T-cell (primary cell): ENCODE data around the gene TBC1D16. TPM values are rescaled to one million over a fixed set of nuclear protein-coding genes. Genes with fewer than 3 reads are reported as not detected.

Experiments
- ATAC-seq, 4 experiments: fragments of 200-7000 bp in 3 of 4; fragments of 150-1000 bp in 1 of 4; cut with Tn5 transposase; replicated peaks in 1 of 4; 1 replicate in 3 of 4; 2 replicates in 1 of 4; pipeline ENCODE4 v1.10.0; 2021; ENCODE audit warnings: moderate library complexity in 3 of 4, mild to moderate bottlenecking in 2 of 4, moderate number of reproducible peaks in 1 of 4
- CTCF ChIA-PET, 2 donors: fragments of 300-600 bp; sonication (Branson Sonifier 250); formaldehyde crosslinking; loops; one replicate each; lab custom pipeline; 2022; ENCODE audit warnings: antibody characterized with exemption in 2 of 2; lab: Charles Lee
- POLR2A ChIA-PET, 2 donors: fragments of 300-600 bp; sonication (Branson Sonifier 250); formaldehyde crosslinking; loops; one replicate each; lab custom pipeline; 2022; ENCODE audit warnings: antibody characterized with exemption in 2 of 2; lab: Charles Lee
- DNase-seq, 35 experiments: peaks; one replicate each; pipeline versions ENCODE4 v3.0.0 to v3.0.0-alpha.2; 2013 to 2023
- H3K27ac ChIP-seq: one replicate; pipeline ENCODE4 v1.5.1; 2013; ENCODE audit warnings: low read length
- H3K27me3 ChIP-seq, 2 experiments: replicated peaks in 1 of 2; 1 replicate in 1 of 2; 2 replicates in 1 of 2; pipeline versions ENCODE4 v1.6.1 to v1.7.0; 2013; ENCODE audit warnings: low read length in 1 of 2, mixed read lengths in 1 of 2; ENCODE audit not compliant: control insufficient read depth in 2 of 2, insufficient read depth in 2 of 2; ENCODE audit errors: extremely low read depth in 1 of 2
- H3K36me3 ChIP-seq, 2 donors: 1 replicate in 1 of 2; 2 replicates in 1 of 2; pipeline versions ENCODE4 v1.6.1 to v1.7.0; 2013; ENCODE audit warnings: low read length in 1 of 2; ENCODE audit not compliant: control insufficient read depth in 2 of 2, insufficient read depth in 1 of 2; ENCODE audit errors: extremely low read depth in 1 of 2
- H3K4me1 ChIP-seq, 2 experiments: 1 replicate in 1 of 2; 2 replicates in 1 of 2; pipeline versions ENCODE4 v1.6.1 to v1.7.0; 2013; ENCODE audit warnings: low read length in 2 of 2, mixed read lengths in 1 of 2; ENCODE audit not compliant: insufficient read depth in 2 of 2, control insufficient read depth in 1 of 2; ENCODE audit errors: extremely low read depth in 1 of 2
- H3K4me3 ChIP-seq, 2 donors: 1 replicate in 1 of 2; 2 replicates in 1 of 2; pipeline versions ENCODE4 v1.5.1 to v1.7.0; 2013; ENCODE audit warnings: mild to moderate bottlenecking in 2 of 2, low read length in 1 of 2, moderate library complexity in 1 of 2; ENCODE audit not compliant: control insufficient read depth in 1 of 2; ENCODE audit errors: extremely low read depth in 1 of 2
- H3K9me3 ChIP-seq: 2 replicates; pipeline ENCODE4 v1.7.0; 2013
- H3K27ac Mint-ChIP-seq, 2 donors: one replicate each; pipeline ENCODE4 v1.8.0; 2020 to 2021; ENCODE audit warnings: mild to moderate bottlenecking in 2 of 2, mixed read lengths in 2 of 2
- H3K27me3 Mint-ChIP-seq, 2 donors: one replicate each; pipeline ENCODE4 v1.8.0; 2021 to 2022; ENCODE audit warnings: mixed read lengths in 2 of 2
- H3K36me3 Mint-ChIP-seq: one replicate; pipeline ENCODE4 v1.8.0; 2021; ENCODE audit warnings: mixed read lengths
- H3K4me1 Mint-ChIP-seq, 3 donors: one replicate each; pipeline ENCODE4 v1.8.0; 2020 to 2022; ENCODE audit warnings: mixed read lengths in 3 of 3, mild to moderate bottlenecking in 1 of 3
- H3K4me3 Mint-ChIP-seq, 3 donors: one replicate each; pipeline ENCODE4 v1.8.0; 2020 to 2022; ENCODE audit warnings: mild to moderate bottlenecking in 3 of 3, mixed read lengths in 3 of 3, moderate library complexity in 3 of 3
- H3K9me3 Mint-ChIP-seq, 3 donors: one replicate each; pipeline ENCODE4 v1.8.0; 2020 to 2022; ENCODE audit warnings: mixed read lengths in 3 of 3
- WGBS: methylation state at CpG from one replicate; pipeline ENCODE4 v1.1.5; 2013; ENCODE audit warnings: missing lambda C conversion rate; ENCODE audit not compliant: insufficient coverage; 5-methylcytosine and 5-hydroxymethylcytosine counted together
- total RNA-seq, 35 experiments: library from RNA in 6 of 35; stranded (reverse) in 6 of 35; fragments of 120-200 nt in 1 of 35; gene quantifications; one replicate each; pipeline versions ENCODE4 v1.2.1 to v1.2.4 and lab custom pipeline; 2013 to 2026

Gene TBC1D16
- total RNA-seq, 5 donors from 2014 or later (not counting 1 experiment from before 2014, with no cell fraction given), result 1.9 to 6.1 (median 3.4) TPM

- Histone ChIP-seq H3K4me3 (no peak overlapping the region), H3K9me3 (no peaks in the 10 kb centered on the region), H3K27me3 (peaks cover 0 to 71% of the 10 kb centered on the region in 2 experiments), H3K36me3 (no peaks in the 10 kb centered on the region), H3K4me1 (peaks cover 2 to 53% of the 10 kb centered on the region in 2 experiments), H3K27ac (no peak overlapping the region)
- H3K9me3 Mint-ChIP-seq, result no peaks in the 10 kb centered on the region
- no peak overlapping the region for H3K4me3 Mint-ChIP-seq
- H3K27ac Mint-ChIP-seq, result no peak overlapping the region
- ChIA-PET POLR2A (no interaction called here), CTCF (no interaction called here)
- no peaks in the 10 kb centered on the region for H3K36me3 Mint-ChIP-seq
- DNase-seq, result peak in 16 of 35 experiments; percentile 12 to 40 (median 24)
- ATAC-seq, result peak in 1 of 4 experiments; percentile 35
- peaks cover 0 to 37% (median 0%) of the 10 kb centered on the region in 3 donors for H3K4me1 Mint-ChIP-seq
- H3K27me3 Mint-ChIP-seq, result peaks cover 9 to 20% of the 10 kb centered on the region in 2 donors
- 68% methylated on average over 16 of the region's 16 CpGs for WGBS
Observed at GRCh38 chr17:79923974-79924638, 111.6 kb downstream of the TBC1D16 start.

DNA sequence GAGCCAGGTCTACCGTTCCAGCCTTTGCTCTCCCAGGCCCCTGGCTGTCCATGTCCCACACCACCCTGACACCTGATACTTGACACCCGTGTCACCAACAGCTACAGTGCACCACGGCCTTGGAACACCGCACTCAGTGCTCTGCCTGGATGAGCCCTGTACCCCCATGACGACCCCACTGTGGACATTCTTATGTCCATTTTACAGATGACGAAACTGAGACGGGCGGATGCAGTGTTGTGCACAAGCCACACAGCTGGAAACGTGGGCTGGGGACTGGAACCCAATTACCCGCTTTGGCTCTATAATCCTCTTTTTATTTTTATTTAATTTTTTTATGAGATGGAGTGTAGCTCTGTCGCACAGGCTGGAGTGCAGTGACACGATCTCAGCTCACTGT, 112.9 kb downstream of the TBC1D16 start:
- Mint-ChIP-seq H3K36me3 (no peaks in the 10 kb centered on the region), H3K27ac (no peak overlapping the region), H3K4me1 (peaks cover 0 to 28% (median 0%) of the 10 kb centered on the region in 3 donors), H3K4me3 (no peak overlapping the region), H3K27me3 (peaks cover 0 to 8% of the 10 kb centered on the region in 2 donors), H3K9me3 (no peaks in the 10 kb centered on the region)
- ChIA-PET POLR2A (no interaction called here), CTCF (no interaction called here)
- WGBS, result 86% methylated on average over 8 of the region's 12 CpGs
- no peak overlapping the region for H3K4me3 ChIP-seq
- peaks cover 2 to 41% of the 10 kb centered on the region in 2 experiments for H3K4me1 ChIP-seq
- DNase-seq (no peak), ATAC-seq (no peak)
- no peak overlapping the region for H3K27ac ChIP-seq
- H3K27me3 ChIP-seq, result peaks cover 0 to 66% of the 10 kb centered on the region in 2 experiments
- H3K9me3 ChIP-seq, result no peaks in the 10 kb centered on the region
- no peaks in the 10 kb centered on the region for H3K36me3 ChIP-seq

DNA sequence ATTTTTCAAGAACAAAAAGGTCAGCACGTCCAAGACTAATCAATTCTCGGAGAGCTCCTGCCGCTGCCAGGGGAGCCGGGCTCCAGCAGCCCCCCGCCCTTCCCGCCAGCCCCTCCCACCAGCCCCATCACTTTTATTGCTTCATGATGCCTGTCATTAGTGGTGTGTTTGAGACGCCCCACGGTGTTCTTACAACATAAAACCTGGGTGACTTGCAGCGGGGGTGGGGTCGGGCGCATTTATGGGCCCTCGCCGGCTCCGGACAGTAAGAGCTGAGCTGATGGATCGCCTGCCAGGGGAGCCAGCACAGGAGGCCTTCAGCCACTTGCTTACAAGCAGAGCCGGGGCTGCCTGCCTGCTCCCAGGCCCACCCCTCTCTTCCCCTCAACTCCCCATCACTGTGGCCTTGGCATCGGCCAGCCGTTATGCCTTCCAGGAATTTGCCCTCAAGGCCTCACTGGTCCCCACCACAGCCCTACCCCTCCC, 113.5 kb downstream of the TBC1D16 start:
- no peak overlapping the region for H3K27ac Mint-ChIP-seq
- H3K4me1 Mint-ChIP-seq, result peaks cover 0 to 21% (median 0%) of the 10 kb centered on the region in 3 donors
- H3K27me3 Mint-ChIP-seq, result peaks cover 0 to 4% of the 10 kb centered on the region in 2 donors
- no peak for ATAC-seq
- Histone ChIP-seq H3K27ac (no peak overlapping the region), H3K9me3 (no peaks in the 10 kb centered on the region), H3K4me3 (no peak overlapping the region), H3K27me3 (peaks cover 0 to 64% of the 10 kb centered on the region in 2 experiments), H3K4me1 (peaks cover 0 to 34% of the 10 kb centered on the region in 2 experiments), H3K36me3 (no peaks in the 10 kb centered on the region)
- peak overlapping the region in 1 of 3 donors; percentile 57 for H3K4me3 Mint-ChIP-seq
- H3K36me3 Mint-ChIP-seq, result no peaks in the 10 kb centered on the region
- no peaks in the 10 kb centered on the region for H3K9me3 Mint-ChIP-seq
- DNase-seq, result no peak
- ChIA-PET CTCF (no interaction called here), POLR2A (no interaction called here)
- WGBS, result 69% methylated on average over 15 of the region's 18 CpGs

DNA sequence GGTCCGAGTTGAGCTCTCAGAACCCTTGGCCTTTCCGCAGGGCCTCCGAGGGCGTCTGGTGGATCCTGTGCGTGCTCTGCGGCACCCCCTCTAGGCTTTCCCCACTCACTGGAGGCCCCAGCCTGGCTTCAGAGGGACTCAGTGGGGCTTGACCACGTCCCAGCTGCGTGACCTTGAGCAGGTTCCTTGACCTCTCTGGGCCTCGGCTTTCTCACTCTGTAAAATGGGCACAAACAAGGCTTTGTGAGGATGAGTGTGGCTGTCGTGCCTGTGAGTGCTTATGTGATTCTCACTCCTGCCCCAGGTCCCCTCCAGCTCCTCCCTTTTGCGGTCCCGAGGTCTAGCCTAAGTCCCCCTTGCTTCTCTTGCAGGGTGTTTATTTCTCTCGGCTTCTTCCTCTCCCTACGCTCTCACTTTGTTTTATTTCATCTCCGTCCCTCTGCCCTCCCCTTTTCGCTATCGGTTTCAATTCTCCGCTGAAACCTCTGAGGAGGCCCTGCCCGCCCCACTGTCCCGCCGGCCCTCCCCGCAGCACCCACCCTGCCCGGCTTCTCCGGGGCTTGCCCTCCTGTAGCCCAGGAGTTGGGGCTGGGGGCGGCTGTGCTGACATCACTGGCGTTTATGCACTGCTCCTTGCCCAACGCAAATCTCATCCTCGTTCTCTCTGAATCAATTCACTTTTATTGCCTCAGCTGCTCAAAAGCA, 114.1 kb downstream of the TBC1D16 start:
- Histone ChIP-seq H3K9me3 (no peaks in the 10 kb centered on the region), H3K4me1 (peaks cover 0 to 28% of the 10 kb centered on the region in 2 experiments), H3K4me3 (no peak overlapping the region), H3K36me3 (no peaks in the 10 kb centered on the region), H3K27ac (no peak overlapping the region), H3K27me3 (peaks cover 0 to 66% of the 10 kb centered on the region in 2 experiments)
- ChIA-PET POLR2A (no interaction called here), CTCF (no interaction called here)
- Mint-ChIP-seq H3K9me3 (no peaks in the 10 kb centered on the region), H3K36me3 (no peaks in the 10 kb centered on the region), H3K27me3 (peaks cover 0 to 3% of the 10 kb centered on the region in 2 donors), H3K4me3 (peak overlapping the region in 1 of 3 donors; percentile 57), H3K27ac (peak overlapping the region in 1 of 2 donors; percentile 66), H3K4me1 (peaks cover 0 to 15% (median 0%) of the 10 kb centered on the region in 3 donors)
- WGBS, result 68% methylated on average over 18 of the region's 28 CpGs
- DNase-seq (peak in 1 of 35 experiments; percentile 22), ATAC-seq (peak in 1 of 4 experiments; percentile 17)

- Histone ChIP-seq H3K27ac (no peak overlapping the region), H3K4me1 (peaks cover 0 to 25% of the 10 kb centered on the region in 2 experiments), H3K9me3 (no peaks in the 10 kb centered on the region), H3K36me3 (no peaks in the 10 kb centered on the region), H3K27me3 (peaks cover 0 to 66% of the 10 kb centered on the region in 2 experiments), H3K4me3 (no peak overlapping the region)
- no peak overlapping the region for H3K4me3 Mint-ChIP-seq
- no peaks in the 10 kb centered on the region for H3K9me3 Mint-ChIP-seq
- CTCF ChIA-PET, result no interaction called here
- H3K4me1 Mint-ChIP-seq, result peaks cover 0 to 13% (median 0%) of the 10 kb centered on the region in 3 donors
- 55% methylated on average over 17 of the region's 19 CpGs for WGBS
- ATAC-seq, result no peak
- DNase-seq, result no peak
- H3K27ac Mint-ChIP-seq, result no peak overlapping the region
- no peaks in the 10 kb centered on the region for H3K36me3 Mint-ChIP-seq
- POLR2A ChIA-PET, result no interaction called here
- H3K27me3 Mint-ChIP-seq, result peaks cover 0 to 2% of the 10 kb centered on the region in 2 donors
Observed at GRCh38 chr17:79920751-79921410, 114.8 kb downstream of the TBC1D16 start.
